Measurements from ENCODE around the gene MOB3A.

DNA sequence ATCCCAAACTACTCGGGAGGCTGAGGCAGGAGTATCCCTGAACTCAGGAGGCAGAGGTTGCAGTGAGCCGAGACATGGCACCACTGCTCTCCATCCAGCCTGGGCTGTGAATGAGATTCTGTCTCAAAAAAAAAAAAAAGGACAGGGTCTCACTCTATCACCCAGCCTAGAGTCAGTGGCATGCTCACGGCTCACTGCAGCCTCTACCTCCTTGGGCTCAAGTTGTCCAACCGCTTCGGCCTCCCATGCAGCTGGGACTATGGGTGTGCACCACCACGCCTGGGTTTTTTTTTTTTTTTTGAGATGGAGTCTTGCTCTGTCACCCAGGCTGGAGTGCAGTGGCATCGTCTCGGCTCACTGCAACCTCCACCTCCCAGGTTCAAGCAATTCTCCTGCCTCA is 59.7 kb downstream of the MOB3A start:
- TF ChIP-seq, protein P1, sequence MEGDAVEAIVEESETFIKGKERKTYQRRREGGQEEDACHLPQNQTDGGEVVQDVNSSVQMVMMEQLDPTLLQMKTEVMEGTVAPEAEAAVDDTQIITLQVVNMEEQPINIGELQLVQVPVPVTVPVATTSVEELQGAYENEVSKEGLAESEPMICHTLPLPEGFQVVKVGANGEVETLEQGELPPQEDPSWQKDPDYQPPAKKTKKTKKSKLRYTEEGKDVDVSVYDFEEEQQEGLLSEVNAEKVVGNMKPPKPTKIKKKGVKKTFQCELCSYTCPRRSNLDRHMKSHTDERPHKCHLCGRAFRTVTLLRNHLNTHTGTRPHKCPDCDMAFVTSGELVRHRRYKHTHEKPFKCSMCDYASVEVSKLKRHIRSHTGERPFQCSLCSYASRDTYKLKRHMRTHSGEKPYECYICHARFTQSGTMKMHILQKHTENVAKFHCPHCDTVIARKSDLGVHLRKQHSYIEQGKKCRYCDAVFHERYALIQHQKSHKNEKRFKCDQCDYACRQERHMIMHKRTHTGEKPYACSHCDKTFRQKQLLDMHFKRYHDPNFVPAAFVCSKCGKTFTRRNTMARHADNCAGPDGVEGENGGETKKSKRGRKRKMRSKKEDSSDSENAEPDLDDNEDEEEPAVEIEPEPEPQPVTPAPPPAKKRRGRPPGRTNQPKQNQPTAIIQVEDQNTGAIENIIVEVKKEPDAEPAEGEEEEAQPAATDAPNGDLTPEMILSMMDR (IDR thresholded peaks at IDR 0.05): no peak
- TF ChIP-seq POLR2A (IDR thresholded peaks at IDR 0.05): no peak

Data from adrenal gland (tissue), 5 donors.